ENCODE data around the gene CCL14. TPM values are rescaled to one million over a fixed set of nuclear protein-coding genes. Genes with fewer than 3 reads are reported as not detected.
"Not testable (repeated sequence)": the region's sequence is repeated elsewhere in the genome, so short reads cannot be mapped to it uniquely, and the experiment has no call there.

The CCL14 gene
- total RNA-seq, 1 experiment from 2014 or later = 0.15 TPM

DNA sequence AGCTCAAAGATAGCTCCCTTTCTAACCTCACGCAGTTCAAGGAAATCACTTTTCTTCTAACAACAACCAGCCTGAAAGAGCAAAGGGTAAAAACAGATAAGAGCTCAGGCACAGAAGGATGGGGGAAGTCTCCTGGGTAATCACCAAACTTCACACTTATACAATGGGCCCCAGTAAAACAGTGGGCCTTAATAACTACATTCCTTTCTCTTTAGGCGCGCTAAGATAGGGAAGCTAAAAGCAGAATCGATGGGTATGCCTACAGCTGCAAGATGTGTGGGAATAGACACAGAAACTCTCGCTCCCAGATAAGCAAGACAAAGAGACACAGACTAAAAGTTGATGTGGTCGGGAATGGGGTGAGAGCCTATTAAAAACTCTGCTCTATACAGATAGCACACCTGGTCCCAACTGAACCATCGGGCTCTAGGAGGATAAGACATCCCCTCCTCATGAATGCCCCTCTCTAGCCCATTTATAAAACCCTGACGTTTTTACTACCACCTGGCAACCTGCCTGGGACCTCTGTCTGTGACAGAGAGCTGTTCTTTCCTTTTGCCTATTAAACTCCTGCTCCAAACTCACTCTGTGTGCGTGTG, 43.8 kb downstream of the CCL14 start:
- DNase-seq (ENCODE audit: low spot score) = no peak

DNA sequence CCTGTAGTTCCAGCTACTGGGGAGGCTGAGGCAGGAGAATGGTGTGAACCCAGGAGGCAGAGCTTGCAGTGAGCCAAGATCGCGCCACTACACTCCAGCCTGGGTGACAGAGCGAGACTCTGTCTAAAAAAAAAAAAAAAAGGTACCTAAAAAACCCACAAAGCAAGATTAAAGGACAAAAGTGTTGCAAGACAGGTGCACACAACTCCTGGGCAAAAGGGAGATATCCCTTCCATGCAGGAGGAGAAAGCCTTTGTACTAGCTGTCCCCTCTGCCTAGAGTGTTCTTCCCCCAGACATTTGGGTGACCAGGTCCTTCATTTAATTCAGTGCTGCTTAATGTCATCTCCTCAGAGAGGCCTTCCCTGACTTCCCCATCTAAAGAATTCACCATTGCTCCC, 48.0 kb downstream of the CCL14 start:
- DNase-seq (ENCODE audit: low spot score) = not testable (repeated sequence)

DNA sequence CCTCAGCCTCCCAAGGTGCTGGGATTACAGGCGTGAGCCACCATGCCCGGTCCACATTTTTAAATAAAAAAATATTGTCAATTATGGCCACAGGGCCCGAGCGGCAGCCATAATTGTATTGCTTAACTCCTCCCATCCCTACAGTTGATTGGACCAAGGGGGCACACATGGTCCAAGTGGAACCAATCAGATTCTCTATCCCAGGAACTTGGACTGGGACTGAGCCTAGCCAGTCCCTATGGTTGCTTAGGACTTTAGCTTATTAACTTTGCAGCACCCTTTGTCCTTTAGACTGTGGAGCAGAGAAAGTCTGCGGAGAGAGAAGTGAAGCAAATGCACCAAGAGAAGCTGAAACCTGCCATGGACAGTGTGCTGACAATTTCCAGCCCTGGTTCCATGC, 50.5 kb downstream of the CCL14 start:
- DNase-seq (ENCODE audit: low spot score) = no peak

DNA sequence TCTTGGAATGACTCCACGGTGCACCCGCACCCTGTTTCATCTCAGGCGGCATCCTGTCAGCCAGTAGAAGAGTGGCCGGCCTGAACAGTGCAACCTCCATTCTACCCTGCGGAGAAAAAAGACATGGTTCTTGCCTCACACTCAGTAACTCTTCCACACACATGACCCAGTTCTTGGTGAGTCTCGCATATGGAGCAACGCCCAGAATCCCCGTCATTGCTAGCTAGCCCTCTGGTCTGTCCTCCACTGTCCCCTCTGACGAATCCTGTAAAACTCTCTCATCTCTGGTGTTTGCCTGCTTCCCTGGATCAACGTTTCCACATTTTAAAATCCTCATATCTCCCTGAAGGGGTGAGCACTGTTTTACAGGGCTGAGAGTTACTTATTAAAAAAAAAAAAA, 51.8 kb downstream of the CCL14 start:
- DNase-seq (ENCODE audit: low spot score) = no peak

Other genes with a start within 250 kb of the CCL14 start
- 0.52 and 0.56 TPM in 2 replicates for gene GAS2L2, start 233.5 kb downstream of the CCL14 start, total RNA-seq (2014; rRNA removed; shearing (Covaris generic))
- not detected in 2 replicates for gene C17orf50, start 225.8 kb downstream of the CCL14 start, total RNA-seq (2014; rRNA removed; shearing (Covaris generic))
- 0.18 and 0.25 TPM in 2 replicates for gene MMP28, start 191.1 kb downstream of the CCL14 start, total RNA-seq (2014; rRNA removed; shearing (Covaris generic))
- gene TAF15, start 177.2 kb downstream of the CCL14 start, total RNA-seq (2014; rRNA removed; shearing (Covaris generic)) = 83.7 and 99.8 TPM in 2 replicates
- not detected in 2 replicates for gene HEATR9, start 117.8 kb downstream of the CCL14 start, total RNA-seq (2014; rRNA removed; shearing (Covaris generic))
- 0.23 TPM in 1 of 2 replicates, not detected in the other for gene CCL5, start 106.4 kb downstream of the CCL14 start, total RNA-seq (2014; rRNA removed; shearing (Covaris generic))
- gene RDM1, start 56.0 kb downstream of the CCL14 start, total RNA-seq (2014; rRNA removed; shearing (Covaris generic)) = 4.9 and 11.3 TPM in 2 replicates
- not detected in 2 replicates for gene LYZL6, start 43.0 kb downstream of the CCL14 start, total RNA-seq (2014; rRNA removed; shearing (Covaris generic))
- gene CCL16, start 5.2 kb downstream of the CCL14 start, total RNA-seq (2014; rRNA removed; shearing (Covaris generic)) = not detected in 2 replicates
- gene CCL15, start 14.8 kb upstream of the CCL14 start, total RNA-seq (2014; rRNA removed; shearing (Covaris generic)) = 6.1 and 8.4 TPM in 2 replicates
- gene CCL23, start 31.2 kb upstream of the CCL14 start, total RNA-seq (2014; rRNA removed; shearing (Covaris generic)) = not detected in 2 replicates
- gene CCL18, start 77.5 kb upstream of the CCL14 start, total RNA-seq (2014; rRNA removed; shearing (Covaris generic)) = not detected in 2 replicates
- not detected in 2 replicates for gene CCL3, start 103.4 kb upstream of the CCL14 start, total RNA-seq (2014; rRNA removed; shearing (Covaris generic))
- gene CCL4, start 117.1 kb upstream of the CCL14 start, total RNA-seq (2014; rRNA removed; shearing (Covaris generic)) = not detected in 2 replicates
- 10.0 and 18.6 TPM in 2 replicates for gene TBC1D3B, start 189.9 kb upstream of the CCL14 start, total RNA-seq (2014; rRNA removed; shearing (Covaris generic))
- not detected in 2 replicates for gene CCL3L1, start 210.0 kb upstream of the CCL14 start, total RNA-seq (2014; rRNA removed; shearing (Covaris generic))
- not detected in 2 replicates for gene CCL4L2, start 224.3 kb upstream of the CCL14 start, total RNA-seq (2014; rRNA removed; shearing (Covaris generic))